Hepatocyte (in vitro differentiated cells): ENCODE measurements around the gene ALG14.

Experiments used
- EZH2phosphoT487 ChIP-seq: fragments of 200-600 bp; sonication (generic); IDR thresholded peaks from one replicate; pipeline ENCODE4 v1.6.1; 2018; ENCODE audit warnings: antibody characterized with exemption, mild to moderate bottlenecking, low read depth, moderate library complexity; ENCODE audit not compliant: unreplicated experiment, severe bottlenecking
- TF ChIP-seq, protein P1 (sequence below): fragments of 200-600 bp; sonication (generic); IDR thresholded peaks from 2 replicates; pipeline ENCODE4 v1.5.1; 2016; ENCODE audit warnings: antibody characterized with exemption, mild to moderate bottlenecking; ENCODE audit not compliant: poor library complexity

DNA sequence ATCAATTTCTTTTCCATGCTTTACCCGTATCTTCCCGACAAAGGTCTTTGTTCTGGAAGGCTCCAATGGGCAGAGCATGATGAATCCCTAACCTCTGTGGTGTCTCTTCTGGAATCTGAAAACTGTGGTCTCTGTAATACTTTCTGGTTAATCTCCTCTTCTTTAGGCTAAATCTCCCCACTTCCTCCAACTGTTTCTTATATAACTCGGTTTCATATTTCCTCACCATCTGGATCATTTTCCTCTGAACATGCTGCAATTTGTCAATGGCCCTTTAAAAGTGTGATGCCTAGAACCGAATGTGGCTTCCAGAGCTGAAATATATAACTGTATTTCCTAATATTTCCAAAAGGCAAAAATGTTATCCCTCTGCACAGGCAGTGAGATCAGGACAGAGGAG lies 66.1 kb downstream of the ALG14 start:
- TF ChIP-seq, protein P1, sequence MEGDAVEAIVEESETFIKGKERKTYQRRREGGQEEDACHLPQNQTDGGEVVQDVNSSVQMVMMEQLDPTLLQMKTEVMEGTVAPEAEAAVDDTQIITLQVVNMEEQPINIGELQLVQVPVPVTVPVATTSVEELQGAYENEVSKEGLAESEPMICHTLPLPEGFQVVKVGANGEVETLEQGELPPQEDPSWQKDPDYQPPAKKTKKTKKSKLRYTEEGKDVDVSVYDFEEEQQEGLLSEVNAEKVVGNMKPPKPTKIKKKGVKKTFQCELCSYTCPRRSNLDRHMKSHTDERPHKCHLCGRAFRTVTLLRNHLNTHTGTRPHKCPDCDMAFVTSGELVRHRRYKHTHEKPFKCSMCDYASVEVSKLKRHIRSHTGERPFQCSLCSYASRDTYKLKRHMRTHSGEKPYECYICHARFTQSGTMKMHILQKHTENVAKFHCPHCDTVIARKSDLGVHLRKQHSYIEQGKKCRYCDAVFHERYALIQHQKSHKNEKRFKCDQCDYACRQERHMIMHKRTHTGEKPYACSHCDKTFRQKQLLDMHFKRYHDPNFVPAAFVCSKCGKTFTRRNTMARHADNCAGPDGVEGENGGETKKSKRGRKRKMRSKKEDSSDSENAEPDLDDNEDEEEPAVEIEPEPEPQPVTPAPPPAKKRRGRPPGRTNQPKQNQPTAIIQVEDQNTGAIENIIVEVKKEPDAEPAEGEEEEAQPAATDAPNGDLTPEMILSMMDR: no peak
- TF ChIP-seq EZH2phosphoT487: no peak
